NB4 (cell line): ENCODE results near the gene OR2M3.

Source experiments
- DNase-seq: peaks from one replicate; pipeline ENCODE4 v3.0.0; 2010; ENCODE audit warnings: low read depth
- H3K4me3 ChIP-seq: one replicate; pipeline ENCODE4 v1.5.1; 2011; ENCODE audit warnings: mild to moderate bottlenecking, low read depth, low read length, moderate library complexity
- CTCF ChIP-seq: IDR thresholded peaks from one replicate; pipeline ENCODE4 v1.5.1; 2012; ENCODE audit warnings: low read depth, low read length
- MAX ChIP-seq: IDR thresholded peaks from 2 replicates; pipeline ENCODE4 v1.6.1; 2011; ENCODE audit warnings: low read depth, low read length
- MYC ChIP-seq: IDR thresholded peaks from 2 replicates; pipeline ENCODE4 v1.6.1; 2011; ENCODE audit warnings: low read depth, low read length
- POLR2A ChIP-seq: IDR thresholded peaks from 2 replicates; pipeline ENCODE4 v1.6.1; 2011; ENCODE audit warnings: mild to moderate bottlenecking; ENCODE audit not compliant: insufficient read length; ENCODE audit errors: extremely low read depth

The OR2M3 gene

GRCh38 chr1:248183996-248184395 lies 13.1 kb upstream of the OR2M3 start:
- no peak for TF ChIP-seq MAX
- TF ChIP-seq POLR2A: no peak
- no peak for TF ChIP-seq MYC
- no peak for TF ChIP-seq CTCF
- DNase-seq: no peak
- no peak overlapping the region for H3K4me3 ChIP-seq

GRCh38 chr1:248187363-248187762 lies 9.7 kb upstream of the OR2M3 start:
- no peak overlapping the region for H3K4me3 ChIP-seq
- no peak for DNase-seq
- TF ChIP-seq MYC (no peak), CTCF (no peak), POLR2A (no peak), MAX (no peak)

GRCh38 chr1:248189026-248189425 lies 8.0 kb upstream of the OR2M3 start:
- H3K4me3 ChIP-seq: no peak overlapping the region
- TF ChIP-seq MYC (no peak), POLR2A (no peak), CTCF (no peak), MAX (no peak)
- no peak for DNase-seq

GRCh38 chr1:248194117-248194516 lies 2.9 kb upstream of the OR2M3 start:
- no peak for TF ChIP-seq POLR2A
- TF ChIP-seq MYC: no peak
- H3K4me3 ChIP-seq: no peak overlapping the region
- DNase-seq: no peak

GRCh38 chr1:248215880-248216279 lies 18.8 kb downstream of the OR2M3 start:
- no peak for TF ChIP-seq MYC
- TF ChIP-seq POLR2A: no peak
- TF ChIP-seq CTCF: no peak
- H3K4me3 ChIP-seq: no peak overlapping the region
- no peak for DNase-seq

GRCh38 chr1:248225537-248225936 lies 28.5 kb downstream of the OR2M3 start:
- TF ChIP-seq POLR2A (no peak), MYC (no peak), MAX (no peak), CTCF (no peak)
- no peak for DNase-seq
- no peak overlapping the region for H3K4me3 ChIP-seq
